ENCODE measurements around the gene BTNL8.

The BTNL8 gene

GRCh38 chr5:180970875-180971274 lies 71.9 kb downstream of the BTNL8 start:
- no peak for DNase-seq

GRCh38 chr5:180974612-180975315 lies 75.8 kb downstream of the BTNL8 start:
- no peak for DNase-seq

- no peak for DNase-seq
Observed at GRCh38 chr5:180975338-180975737, 76.4 kb downstream of the BTNL8 start.

- DNase-seq, result no peak
Observed at GRCh38 chr5:180976518-180976917, 77.6 kb downstream of the BTNL8 start.

- DNase-seq, result no peak
Observed at GRCh38 chr5:180977852-180978251, 78.9 kb downstream of the BTNL8 start.

GRCh38 chr5:180982008-180982741 lies 83.2 kb downstream of the BTNL8 start:
- no peak for DNase-seq

GRCh38 chr5:180988016-180988415 lies 89.1 kb downstream of the BTNL8 start:
- no peak for DNase-seq

- no peak for DNase-seq
Observed at GRCh38 chr5:180988592-180988991, 89.6 kb downstream of the BTNL8 start, which contains the start of gene BTNL3. Gene BTNL3, plus strand, starts transcription at chr5:180988846. Its CDS starts 183 bp downstream, at chr5:180989029.

- DNase-seq, result no peak
Observed at GRCh38 chr5:180990086-180990881, 91.3 kb downstream of the BTNL8 start.

GRCh38 chr5:180990882-180991242 lies 91.9 kb downstream of the BTNL8 start:
- DNase-seq, result no peak
